Astrocyte (in vitro differentiated cells and primary cell): Measurements from ENCODE around the gene P2RX5. TPM values are rescaled to one million over a fixed set of nuclear protein-coding genes. Genes with fewer than 3 reads are reported as not detected.

ENCODE experiments used
- DNase-seq: peaks from one replicate; pipeline ENCODE4 v3.0.0-alpha.2; 2010; ENCODE audit warnings: low read depth
- FAIRE-seq: peaks from 2 replicates; lab custom pipeline; 2011; peaks lifted over from hg19 to GRCh38; lab: Jason Lieb, UNC
- H2AFZ ChIP-seq: 2 replicates; pipeline ENCODE4 v1.6.0; 2012; ENCODE audit warnings: low read depth, low read length, inconsistent platforms
- H3K27ac ChIP-seq: 2 replicates; pipeline ENCODE4 v1.5.1; 2011; ENCODE audit warnings: low read depth, low read length, inconsistent platforms
- H3K27me3 ChIP-seq: 2 replicates; pipeline ENCODE4 v1.6.0; 2011; ENCODE audit warnings: low read length, inconsistent platforms; ENCODE audit not compliant: insufficient read depth
- H3K36me3 ChIP-seq: 2 replicates; pipeline ENCODE4 v1.5.1; 2011; ENCODE audit warnings: low read length, inconsistent platforms; ENCODE audit not compliant: insufficient read depth
- H3K4me1 ChIP-seq: 2 replicates; pipeline ENCODE4 v1.5.1; 2011; ENCODE audit warnings: low read length, inconsistent platforms; ENCODE audit not compliant: insufficient read depth
- H3K4me2 ChIP-seq: 2 replicates; pipeline ENCODE4 v1.6.0; 2012; ENCODE audit warnings: low read length, inconsistent platforms
- H3K4me3 ChIP-seq: 2 replicates; pipeline ENCODE4 v1.5.1; 2011; ENCODE audit warnings: low read depth, mild to moderate bottlenecking, low read length, inconsistent platforms; ENCODE audit not compliant: insufficient read depth
- H3K79me2 ChIP-seq: 2 replicates; pipeline ENCODE4 v1.6.0; 2012; ENCODE audit warnings: mild to moderate bottlenecking, low read length, inconsistent platforms; ENCODE audit not compliant: insufficient read depth
- H3K9ac ChIP-seq: 2 replicates; pipeline ENCODE4 v1.6.0; 2012; ENCODE audit warnings: mild to moderate bottlenecking, low read length, inconsistent platforms
- H3K9me3 ChIP-seq: 2 replicates; pipeline ENCODE4 v1.5.1; 2012; ENCODE audit warnings: low read depth, mild to moderate bottlenecking, low read length, inconsistent platforms; ENCODE audit not compliant: insufficient read depth
- H4K20me1 ChIP-seq: 2 replicates; pipeline ENCODE4 v1.6.0; 2012; ENCODE audit warnings: low read length, inconsistent platforms; ENCODE audit not compliant: insufficient read depth
- H3K27ac Mint-ChIP-seq: one replicate; pipeline ENCODE4 v1.8.0; 2021; ENCODE audit warnings: mild to moderate bottlenecking, mixed read lengths; ENCODE audit not compliant: unreplicated experiment
- H3K27me3 Mint-ChIP-seq: one replicate; pipeline ENCODE4 v1.8.0; 2021; ENCODE audit warnings: low read depth, mixed read lengths; ENCODE audit not compliant: unreplicated experiment
- H3K36me3 Mint-ChIP-seq: one replicate; pipeline ENCODE4 v1.8.0; 2021; ENCODE audit warnings: low read depth, mixed read lengths; ENCODE audit not compliant: unreplicated experiment
- H3K4me1 Mint-ChIP-seq: one replicate; pipeline ENCODE4 v1.8.0; 2021; ENCODE audit warnings: low read depth, mixed read lengths; ENCODE audit not compliant: unreplicated experiment
- H3K4me3 Mint-ChIP-seq: one replicate; pipeline ENCODE4 v1.8.0; 2021; ENCODE audit warnings: mild to moderate bottlenecking, moderate library complexity, mixed read lengths; ENCODE audit not compliant: unreplicated experiment
- H3K9me3 Mint-ChIP-seq: one replicate; pipeline ENCODE4 v1.8.0; 2021; ENCODE audit warnings: mild to moderate bottlenecking, mixed read lengths; ENCODE audit not compliant: unreplicated experiment
- EZH2 ChIP-seq: IDR thresholded peaks from 2 replicates; pipeline ENCODE4 v1.6.1; 2012; ENCODE audit warnings: mild to moderate bottlenecking, low read length, inconsistent platforms; ENCODE audit not compliant: insufficient read depth
- total RNA-seq: library from RNA; stranded (reverse); gene quantifications from 2 replicates; pipeline ENCODE4 v1.2.1, GENCODE V29; 2021
- TF ChIP-seq, protein P1 (sequence below): IDR thresholded peaks from 2 replicates; pipeline ENCODE4 v1.5.1; 2011; ENCODE audit warnings: low read depth, mild to moderate bottlenecking, inconsistent platforms, low read length, moderate library complexity; ENCODE audit not compliant: insufficient read depth

The P2RX5 gene
- total RNA-seq, 1 donor from 2014 or later, result 2.4 TPM

DNA sequence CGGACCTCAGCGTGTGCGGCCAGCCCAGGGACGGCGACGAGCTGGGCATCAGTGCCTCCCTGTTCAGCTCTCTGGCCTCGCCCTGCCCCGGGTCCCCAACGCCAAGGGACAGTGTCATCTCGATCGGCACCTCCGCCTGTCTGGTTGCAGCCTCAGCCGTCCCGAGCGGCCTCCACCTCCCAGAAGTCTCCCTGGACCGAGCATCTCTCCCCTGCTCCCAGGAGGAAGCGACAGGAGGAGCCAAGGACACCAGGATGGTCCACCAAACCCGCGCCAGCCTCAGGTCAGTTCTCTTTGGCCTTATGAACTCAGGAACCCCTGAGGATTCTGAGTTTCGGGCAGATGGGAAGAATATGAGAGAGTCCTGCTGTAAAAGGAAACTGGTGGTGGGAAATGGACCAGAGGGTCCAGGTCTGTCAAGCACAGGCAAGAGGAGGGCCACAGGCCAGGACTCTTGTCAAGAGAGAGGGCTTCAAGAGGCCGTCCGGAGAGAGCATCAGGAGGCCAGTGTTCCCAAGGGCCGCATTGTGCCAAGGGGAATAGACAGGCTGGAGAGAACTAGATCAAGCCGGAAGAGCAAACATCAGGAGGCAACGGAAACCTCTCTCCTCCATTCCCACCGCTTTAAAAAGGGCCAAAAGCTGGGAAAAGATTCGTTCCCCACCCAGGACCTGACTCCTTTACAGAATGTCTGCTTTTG lies 28.6 kb upstream of the P2RX5 start:
- H3K9me3 ChIP-seq, result no peaks in the 10 kb centered on the region
- H3K36me3 Mint-ChIP-seq, result peaks cover 3% of the 10 kb centered on the region
- no peaks in the 10 kb centered on the region for H3K27me3 ChIP-seq
- peaks cover 11% of the 10 kb centered on the region for H4K20me1 ChIP-seq
- H3K4me3 ChIP-seq, result peak overlapping the region; percentile 98
- H3K27ac Mint-ChIP-seq, result peak overlapping the region; percentile 71
- FAIRE-seq (no peak), DNase-seq (no peak)
- peak overlapping the region; percentile 98 for H3K9ac ChIP-seq
- H3K4me3 Mint-ChIP-seq, result peak overlapping the region; percentile 95
- H3K27ac ChIP-seq, result peak overlapping the region; percentile 88
- H3K4me2 ChIP-seq, result peak overlapping the region; percentile 99
- H3K9me3 Mint-ChIP-seq, result no peaks in the 10 kb centered on the region
- H3K79me2 ChIP-seq, result peaks cover 53% of the 10 kb centered on the region
- H3K36me3 ChIP-seq, result no peaks in the 10 kb centered on the region
- peaks cover 16% of the 10 kb centered on the region for H3K4me1 Mint-ChIP-seq
- H3K27me3 Mint-ChIP-seq, result no peaks in the 10 kb centered on the region
- peaks cover 28% of the 10 kb centered on the region for H3K4me1 ChIP-seq
- TF ChIP-seq EZH2, result no peak
- TF ChIP-seq, protein P1, sequence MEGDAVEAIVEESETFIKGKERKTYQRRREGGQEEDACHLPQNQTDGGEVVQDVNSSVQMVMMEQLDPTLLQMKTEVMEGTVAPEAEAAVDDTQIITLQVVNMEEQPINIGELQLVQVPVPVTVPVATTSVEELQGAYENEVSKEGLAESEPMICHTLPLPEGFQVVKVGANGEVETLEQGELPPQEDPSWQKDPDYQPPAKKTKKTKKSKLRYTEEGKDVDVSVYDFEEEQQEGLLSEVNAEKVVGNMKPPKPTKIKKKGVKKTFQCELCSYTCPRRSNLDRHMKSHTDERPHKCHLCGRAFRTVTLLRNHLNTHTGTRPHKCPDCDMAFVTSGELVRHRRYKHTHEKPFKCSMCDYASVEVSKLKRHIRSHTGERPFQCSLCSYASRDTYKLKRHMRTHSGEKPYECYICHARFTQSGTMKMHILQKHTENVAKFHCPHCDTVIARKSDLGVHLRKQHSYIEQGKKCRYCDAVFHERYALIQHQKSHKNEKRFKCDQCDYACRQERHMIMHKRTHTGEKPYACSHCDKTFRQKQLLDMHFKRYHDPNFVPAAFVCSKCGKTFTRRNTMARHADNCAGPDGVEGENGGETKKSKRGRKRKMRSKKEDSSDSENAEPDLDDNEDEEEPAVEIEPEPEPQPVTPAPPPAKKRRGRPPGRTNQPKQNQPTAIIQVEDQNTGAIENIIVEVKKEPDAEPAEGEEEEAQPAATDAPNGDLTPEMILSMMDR, result no peak
- peak overlapping the region; percentile 100 for H2AFZ ChIP-seq

DNA sequence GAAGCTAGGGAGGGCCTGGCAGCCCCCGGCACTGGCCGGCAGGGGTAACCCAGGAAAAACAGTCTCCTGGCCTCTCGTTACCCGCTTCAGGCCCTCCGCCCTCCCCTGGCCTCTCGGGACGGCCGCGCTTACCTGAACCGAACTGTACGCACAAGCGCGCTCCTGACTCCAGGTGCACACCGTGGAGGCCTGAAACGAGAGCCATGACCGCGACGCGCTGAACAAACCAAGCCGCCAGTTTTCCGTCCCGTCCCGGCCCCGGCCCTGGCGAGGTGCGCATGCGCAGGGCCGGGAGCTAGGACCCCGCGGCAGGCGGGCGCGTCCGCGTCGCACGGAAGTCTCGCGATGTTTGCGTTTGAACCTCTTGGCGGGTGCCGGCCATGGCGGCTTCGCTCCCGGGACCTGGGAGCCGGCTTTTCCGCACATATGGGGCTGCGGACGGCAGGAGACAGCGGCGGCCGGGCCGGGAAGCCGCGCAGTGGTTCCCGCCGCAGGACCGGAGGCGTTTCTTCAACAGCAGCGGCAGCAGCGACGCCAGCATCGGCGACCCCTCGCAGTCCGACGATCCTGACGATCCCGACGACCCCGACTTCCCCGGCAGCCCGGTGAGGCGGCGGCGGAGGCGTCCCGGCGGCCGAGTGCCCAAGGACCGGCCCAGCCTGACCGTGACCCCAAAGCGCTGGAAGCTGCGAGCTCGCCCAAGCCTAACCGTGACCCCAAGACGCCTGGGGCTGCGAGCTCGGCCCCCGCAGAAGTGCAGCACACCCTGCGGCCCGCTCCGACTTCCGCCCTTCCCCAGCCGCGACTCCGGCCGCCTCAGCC lies 27.8 kb upstream of the P2RX5 start, which contains the start of gene HASPIN:
TSS of gene HASPIN (plus strand) at position 348 of the 822 bp plus-strand sequence. CDS start at position 381, 33 bp downstream.
- peak within 1 kb of the TSS; percentile 98 for H3K9ac ChIP-seq
- Mint-ChIP-seq H3K27me3 (no peaks in the 10 kb centered on the region), H3K4me3 (peak within 1 kb of the TSS; percentile 95), H3K36me3 (peaks cover 3% of the 10 kb centered on the region), H3K9me3 (no peaks in the 10 kb centered on the region), H3K4me1 (peaks cover 18% of the 10 kb centered on the region), H3K27ac (peak within 1 kb of the TSS; percentile 90)
- no peaks in the 10 kb centered on the region for H3K27me3 ChIP-seq
- H3K27ac ChIP-seq, result peak within 1 kb of the TSS; percentile 88
- peak within 1 kb of the TSS; percentile 99 for H3K4me2 ChIP-seq
- H3K79me2 ChIP-seq, result peaks cover 57% of the 10 kb centered on the region
- no peaks in the 10 kb centered on the region for H3K9me3 ChIP-seq
- H2AFZ ChIP-seq, result peak within 1 kb of the TSS; percentile 100
- peaks cover under 1% of the 10 kb centered on the region for H3K36me3 ChIP-seq
- DNase-seq (peak; percentile 60), FAIRE-seq (no peak)
- H4K20me1 ChIP-seq, result peaks cover 11% of the 10 kb centered on the region
- TF ChIP-seq, protein P1, result no peak
- TF ChIP-seq EZH2, result no peak
- H3K4me3 ChIP-seq, result peak within 1 kb of the TSS; percentile 98
- peaks cover 30% of the 10 kb centered on the region for H3K4me1 ChIP-seq
